ENCODE data around the gene COL27A1.

Gene COL27A1

GRCh38 chr9:114207845-114208244 is 52.5 kb downstream of the COL27A1 start:
- DNase-seq = no peak

GRCh38 chr9:114209151-114209550 is 53.8 kb downstream of the COL27A1 start:
- no peak for DNase-seq

- DNase-seq = no peak
Measured at GRCh38 chr9:114210136-114210535, 54.8 kb downstream of the COL27A1 start.

- no peak for DNase-seq
Measured at GRCh38 chr9:114210691-114211276, 55.4 kb downstream of the COL27A1 start.

GRCh38 chr9:114212826-114213225 is 57.5 kb downstream of the COL27A1 start:
- no peak for DNase-seq

GRCh38 chr9:114213566-114213965 is 58.2 kb downstream of the COL27A1 start:
- no peak for DNase-seq

- no peak for DNase-seq
Measured at GRCh38 chr9:114214181-114214580, 58.8 kb downstream of the COL27A1 start.

- DNase-seq = no peak
Measured at GRCh38 chr9:114214686-114215414, 59.5 kb downstream of the COL27A1 start.

- DNase-seq = no peak
Measured at GRCh38 chr9:114216081-114216480, 60.7 kb downstream of the COL27A1 start.

- DNase-seq = no peak
Measured at GRCh38 chr9:114216976-114217375, 61.6 kb downstream of the COL27A1 start.

- no peak for DNase-seq
Measured at GRCh38 chr9:114218264-114219120, 63.2 kb downstream of the COL27A1 start.

- DNase-seq = no peak
Measured at GRCh38 chr9:114220061-114220541, 64.8 kb downstream of the COL27A1 start.

GRCh38 chr9:114221706-114222465 is 66.5 kb downstream of the COL27A1 start:
- no peak for DNase-seq

- DNase-seq = no peak
Measured at GRCh38 chr9:114223564-114224246, 68.4 kb downstream of the COL27A1 start.

GRCh38 chr9:114224247-114224610 is 68.9 kb downstream of the COL27A1 start:
- DNase-seq = no peak

GRCh38 chr9:114225561-114226212 is 70.3 kb downstream of the COL27A1 start:
- DNase-seq = no peak

- DNase-seq = no peak
Measured at GRCh38 chr9:114226246-114227055, 71.1 kb downstream of the COL27A1 start.

- DNase-seq = no peak
Measured at GRCh38 chr9:114227288-114228015, 72.1 kb downstream of the COL27A1 start.

GRCh38 chr9:114228016-114228808 is 72.9 kb downstream of the COL27A1 start:
- no peak for DNase-seq

All from activated CD4-positive, alpha-beta T cell treated with anti-CD3 and anti-CD28 coated beads, Interleukin-2, amount 50 U/mL, for 48 hours (primary cell).